Measurements from ENCODE around the gene MOB1A.
A peak's percentile ranks its signal among the peaks of the same experiment; 100 is the strongest.

GRCh38 chr2:74221604-74222299 lies 43.1 kb upstream of the MOB1A start:
- TF ChIP-seq POLR2AphosphoS5 (IDR thresholded peaks at IDR 0.05; ENCODE audit: low read depth) (peak; percentile 56), CTCF (IDR thresholded peaks at IDR 0.05; ENCODE audit: insufficient read depth, low read length) (no peak)
- TF ChIP-seq, protein P1, sequence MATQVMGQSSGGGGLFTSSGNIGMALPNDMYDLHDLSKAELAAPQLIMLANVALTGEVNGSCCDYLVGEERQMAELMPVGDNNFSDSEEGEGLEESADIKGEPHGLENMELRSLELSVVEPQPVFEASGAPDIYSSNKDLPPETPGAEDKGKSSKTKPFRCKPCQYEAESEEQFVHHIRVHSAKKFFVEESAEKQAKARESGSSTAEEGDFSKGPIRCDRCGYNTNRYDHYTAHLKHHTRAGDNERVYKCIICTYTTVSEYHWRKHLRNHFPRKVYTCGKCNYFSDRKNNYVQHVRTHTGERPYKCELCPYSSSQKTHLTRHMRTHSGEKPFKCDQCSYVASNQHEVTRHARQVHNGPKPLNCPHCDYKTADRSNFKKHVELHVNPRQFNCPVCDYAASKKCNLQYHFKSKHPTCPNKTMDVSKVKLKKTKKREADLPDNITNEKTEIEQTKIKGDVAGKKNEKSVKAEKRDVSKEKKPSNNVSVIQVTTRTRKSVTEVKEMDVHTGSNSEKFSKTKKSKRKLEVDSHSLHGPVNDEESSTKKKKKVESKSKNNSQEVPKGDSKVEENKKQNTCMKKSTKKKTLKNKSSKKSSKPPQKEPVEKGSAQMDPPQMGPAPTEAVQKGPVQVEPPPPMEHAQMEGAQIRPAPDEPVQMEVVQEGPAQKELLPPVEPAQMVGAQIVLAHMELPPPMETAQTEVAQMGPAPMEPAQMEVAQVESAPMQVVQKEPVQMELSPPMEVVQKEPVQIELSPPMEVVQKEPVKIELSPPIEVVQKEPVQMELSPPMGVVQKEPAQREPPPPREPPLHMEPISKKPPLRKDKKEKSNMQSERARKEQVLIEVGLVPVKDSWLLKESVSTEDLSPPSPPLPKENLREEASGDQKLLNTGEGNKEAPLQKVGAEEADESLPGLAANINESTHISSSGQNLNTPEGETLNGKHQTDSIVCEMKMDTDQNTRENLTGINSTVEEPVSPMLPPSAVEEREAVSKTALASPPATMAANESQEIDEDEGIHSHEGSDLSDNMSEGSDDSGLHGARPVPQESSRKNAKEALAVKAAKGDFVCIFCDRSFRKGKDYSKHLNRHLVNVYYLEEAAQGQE (IDR thresholded peaks at IDR 0.05; ENCODE audit: insufficient replicate concordance, low read depth): no peak

Data from HL-60 (cell line).